HG03108 (cell line): ENCODE data around the gene TBC1D12.
A peak's percentile ranks its signal among the peaks of the same experiment; 100 is the strongest.
"Not testable (repeated sequence)": the region's sequence is repeated elsewhere in the genome, so short reads cannot be mapped to it uniquely, and the experiment has no call there.

Experiments used
- ATAC-seq: cut with Tn5 transposase; IDR thresholded peaks from one replicate; pipeline ENCODE4 v1.9.1; 2021; ENCODE audit warnings: moderate library complexity; ENCODE audit not compliant: unreplicated experiment

TBC1D12 gene

GRCh38 chr10:94450782-94451181, 48.4 kb downstream of the TBC1D12 start:
- ATAC-seq = no peak

- no peak for ATAC-seq
These were observed 49.7 kb downstream of the TBC1D12 start for GRCh38 chr10:94451883-94452519.

- no peak for ATAC-seq
These were observed 54.6 kb downstream of the TBC1D12 start for GRCh38 chr10:94456942-94457341.

- no peak for ATAC-seq
These were observed 57.0 kb downstream of the TBC1D12 start for GRCh38 chr10:94459385-94459784.

- no peak for ATAC-seq
These were observed 59.2 kb downstream of the TBC1D12 start for GRCh38 chr10:94461503-94461902.

- no peak for ATAC-seq
These were observed 59.8 kb downstream of the TBC1D12 start for GRCh38 chr10:94462130-94462529.

GRCh38 chr10:94465684-94466083, 63.3 kb downstream of the TBC1D12 start:
- ATAC-seq = no peak

- ATAC-seq = no peak
These were observed 79.1 kb downstream of the TBC1D12 start for GRCh38 chr10:94481410-94481809.

- no peak for ATAC-seq
These were observed 81.6 kb downstream of the TBC1D12 start for GRCh38 chr10:94483970-94484369.

GRCh38 chr10:94485094-94485493, 82.8 kb downstream of the TBC1D12 start:
- ATAC-seq = no peak

GRCh38 chr10:94487575-94487974, 85.2 kb downstream of the TBC1D12 start:
- no peak for ATAC-seq

- ATAC-seq = no peak
These were observed 86.8 kb downstream of the TBC1D12 start for GRCh38 chr10:94489107-94489506.

GRCh38 chr10:94489976-94490788, 87.8 kb downstream of the TBC1D12 start:
- no peak for ATAC-seq

GRCh38 chr10:94490789-94491039, 88.4 kb downstream of the TBC1D12 start:
- no peak for ATAC-seq

- ATAC-seq = no peak
These were observed 91.1 kb downstream of the TBC1D12 start for GRCh38 chr10:94493463-94493862.

GRCh38 chr10:94496010-94496409, 93.7 kb downstream of the TBC1D12 start:
- peak; percentile 65 for ATAC-seq

GRCh38 chr10:94496646-94497045, 94.3 kb downstream of the TBC1D12 start:
- ATAC-seq = no peak

GRCh38 chr10:94500063-94500462, 97.7 kb downstream of the TBC1D12 start:
- no peak for ATAC-seq

- no peak for ATAC-seq
These were observed 119.2 kb downstream of the TBC1D12 start for GRCh38 chr10:94521276-94522250.

- ATAC-seq = no peak
These were observed 121.8 kb downstream of the TBC1D12 start for GRCh38 chr10:94524146-94524545.

- no peak for ATAC-seq
These were observed 122.4 kb downstream of the TBC1D12 start for GRCh38 chr10:94524711-94525110.

GRCh38 chr10:94531550-94531949, 129.2 kb downstream of the TBC1D12 start:
- ATAC-seq = not testable (repeated sequence)
